ENCODE results near the gene CYBA. TPM values are rescaled to one million over a fixed set of nuclear protein-coding genes. Genes with fewer than 3 reads are reported as not detected.

The CYBA gene
- total and polyA plus RNA-seq, 9 of the 15 experiments (the other 6 are each of a cell fraction or from before 2014, with no cell fraction given) = 0.34 to 683 (median 93.0) TPM

- TF ChIP-seq ETS1 (conservative IDR thresholded peaks at IDR 0.05; ENCODE audit: control insufficient read depth, low read depth, low read length) (0 out of 2 replicates have a peak, but pooled peaks have one; percentile 29), RHOXF2B (CRISPR knock-in tag; conservative IDR thresholded peaks at IDR 0.05) (no peak), TFAM (CRISPR knock-in tag; conservative IDR thresholded peaks at IDR 0.05) (no peak), ZNF77 (CRISPR knock-in tag; IDR thresholded peaks at IDR 0.05) (no peak), NELFE (IDR thresholded peaks at IDR 0.05; ENCODE audit: insufficient read depth, insufficient read length) (no peak), TBL1XR1 (IDR thresholded peaks at IDR 0.05; ENCODE audit: low read length in 2 of 2) (peak in 1 of 2 experiments; percentile 95; a peak in 3 of 4 replicates), CC2D1A (IDR thresholded peaks at IDR 0.05) (peak; percentile 7; the same call in 1 of the 2 replicates), MAFG (tag; conservative IDR thresholded peaks at IDR 0.05) (no peak), RBFOX2 (IDR thresholded peaks at IDR 0.05; ENCODE audit: low read depth, low read length) (0 out of 2 replicates have a peak, but pooled peaks have one; percentile 42), ZSCAN29 (IDR thresholded peaks at IDR 0.05) (no peak), ZNF512 (tag; IDR thresholded peaks at IDR 0.05) (no peak), SNIP1 (IDR thresholded peaks at IDR 0.05; ENCODE audit: low read depth) (no peak), ZNF76 (CRISPR knock-in tag; IDR thresholded peaks at IDR 0.05; ENCODE audit: borderline replicate concordance) (no peak), TAF1 (IDR thresholded peaks at IDR 0.05; ENCODE audit: control insufficient read depth, extremely low read depth, insufficient read depth, low read length, severe bottlenecking) (no peak), PHB (CRISPR knock-in tag; IDR thresholded peaks at IDR 0.05) (no peak), ZNF133 (CRISPR knock-in tag; IDR thresholded peaks at IDR 0.05) (no peak), BRD9 (IDR thresholded peaks at IDR 0.05; ENCODE audit: low read depth, partially characterized antibody) (no peak), ELK3 (CRISPR knock-in tag; IDR thresholded peaks at IDR 0.05) (no peak), TCF3 (CRISPR knock-in tag; IDR thresholded peaks at IDR 0.05) (peak; percentile 97), EZH2 (IDR thresholded peaks at IDR 0.05; ENCODE audit: borderline replicate concordance, low read depth, low read length) (no peak), HNRNPLL (IDR thresholded peaks at IDR 0.05; ENCODE audit: low read depth, low read length, poor library complexity, severe bottlenecking) (no peak)
Measured at GRCh38 chr16:88688013-88688778, 37.3 kb upstream of the CYBA start (continued).
